H9 (cell line): ENCODE results near the gene SLC8B1. TPM values are rescaled to one million over a fixed set of nuclear protein-coding genes. Genes with fewer than 3 reads are reported as not detected.

Experiments
- DNase-seq: peaks from one replicate; pipeline ENCODE4 v3.0.0-alpha.2; 2017
- H2AFZ ChIP-seq: one replicate; pipeline ENCODE4 v1.6.1; 2013; ENCODE audit warnings: mild to moderate bottlenecking, low read length, control low read depth, moderate library complexity
- H2AK5ac ChIP-seq: 2 replicates; pipeline ENCODE4 v1.6.1; 2013; ENCODE audit warnings: low read length, control low read depth, mixed read lengths; ENCODE audit not compliant: insufficient read length
- H2BK120ac ChIP-seq: one replicate; pipeline ENCODE4 v1.6.1; 2013; ENCODE audit warnings: low read depth, mild to moderate bottlenecking, low read length, control low read depth, inconsistent platforms; ENCODE audit not compliant: poor library complexity, severe bottlenecking
- H2BK12ac ChIP-seq: 2 replicates; pipeline ENCODE4 v1.6.1; 2013; ENCODE audit warnings: low read length, control low read depth, mixed read lengths, low read depth; ENCODE audit not compliant: insufficient read length
- H2BK15ac ChIP-seq: 2 replicates; pipeline ENCODE4 v1.6.1; 2013; ENCODE audit warnings: low read depth, low read length, control low read depth
- H2BK20ac ChIP-seq: one replicate; pipeline ENCODE4 v1.6.1; 2013; ENCODE audit warnings: low read depth, mild to moderate bottlenecking, low read length, control low read depth, inconsistent platforms; ENCODE audit not compliant: poor library complexity, severe bottlenecking
- H2BK5ac ChIP-seq: 2 replicates; pipeline ENCODE4 v1.6.1; 2013; ENCODE audit warnings: low read length, control low read depth, mixed read lengths; ENCODE audit not compliant: insufficient read length
- H3K14ac ChIP-seq: 2 replicates; pipeline ENCODE4 v1.6.1; 2013; ENCODE audit warnings: low read length, control low read depth; ENCODE audit not compliant: insufficient read depth
- H3K18ac ChIP-seq: 2 replicates; pipeline ENCODE4 v1.6.1; 2013; ENCODE audit warnings: low read depth, mild to moderate bottlenecking, mixed read lengths, low read length, control low read depth; ENCODE audit not compliant: insufficient read length
- H3K23ac ChIP-seq: 2 replicates; pipeline ENCODE4 v1.6.1; 2013; ENCODE audit warnings: low read length, control low read depth, mixed read lengths, low read depth; ENCODE audit not compliant: insufficient read length
- H3K23me2 ChIP-seq: 2 replicates; pipeline ENCODE4 v1.6.1; 2013; ENCODE audit warnings: low read depth, mild to moderate bottlenecking, mixed read lengths, low read length, control low read depth; ENCODE audit not compliant: insufficient read length, poor library complexity, severe bottlenecking
- H3K27ac ChIP-seq: 2 replicates; pipeline ENCODE4 v1.5.1; 2013; ENCODE audit warnings: low read length, control low read depth, mixed read lengths, low read depth; ENCODE audit not compliant: insufficient read length
- H3K27me3 ChIP-seq: 2 replicates; pipeline ENCODE4 v1.6.1; 2013; ENCODE audit warnings: low read length, control low read depth, inconsistent platforms; ENCODE audit not compliant: insufficient read depth
- H3K4ac ChIP-seq: 2 replicates; pipeline ENCODE4 v1.6.1; 2013; ENCODE audit warnings: low read depth, mild to moderate bottlenecking, control low read depth, inconsistent platforms, low read length, moderate library complexity
- H3K4me1 ChIP-seq: 2 replicates; pipeline ENCODE4 v1.6.1; 2013; ENCODE audit warnings: low read length, control low read depth, inconsistent platforms; ENCODE audit not compliant: insufficient read depth
- H3K4me2 ChIP-seq: 2 replicates; pipeline ENCODE4 v1.6.1; 2013; ENCODE audit warnings: low read length, control low read depth, mixed read lengths; ENCODE audit not compliant: insufficient read length, insufficient read depth
- H3K56ac ChIP-seq: 2 replicates; pipeline ENCODE4 v1.6.1; 2013; ENCODE audit warnings: low read depth, mild to moderate bottlenecking, mixed read lengths, low read length, control low read depth; ENCODE audit not compliant: insufficient read length
- H3K79me1 ChIP-seq: 2 replicates; pipeline ENCODE4 v1.6.1; 2013; ENCODE audit warnings: low read depth, mild to moderate bottlenecking, moderate library complexity, low read length, control low read depth, inconsistent platforms; ENCODE audit not compliant: insufficient read depth, poor library complexity, severe bottlenecking
- H3K79me2 ChIP-seq: 2 replicates; pipeline ENCODE4 v1.6.1; 2013; ENCODE audit warnings: low read length, control low read depth, inconsistent platforms; ENCODE audit not compliant: insufficient read depth
- H3K9ac ChIP-seq: 2 replicates; pipeline ENCODE4 v1.6.1; 2013; ENCODE audit warnings: low read length, control low read depth, mixed read lengths; ENCODE audit not compliant: insufficient read length; ENCODE audit errors: extremely low read depth
- H3K9me3 ChIP-seq: one replicate; pipeline ENCODE4 v1.6.1; 2013; ENCODE audit warnings: low read depth, low read length, inconsistent platforms; ENCODE audit not compliant: control insufficient read depth
- H3T11ph ChIP-seq: one replicate; pipeline ENCODE4 v1.6.1; 2013; ENCODE audit warnings: mild to moderate bottlenecking, low read length, control low read depth, inconsistent platforms
- H4K20me1 ChIP-seq: one replicate; pipeline ENCODE4 v1.6.1; 2013; ENCODE audit not compliant: control insufficient read depth, insufficient read length, insufficient read depth
- H4K5ac ChIP-seq: 2 replicates; pipeline ENCODE4 v1.6.1; 2013; ENCODE audit warnings: low read depth, mild to moderate bottlenecking, mixed read lengths, low read length, control low read depth; ENCODE audit not compliant: insufficient read length
- H4K8ac ChIP-seq: replicated peaks from 2 replicates; pipeline ENCODE4 v1.6.1; 2013; ENCODE audit warnings: low read length, control low read depth, mixed read lengths, low read depth; ENCODE audit not compliant: insufficient read length
- H4K91ac ChIP-seq: 2 replicates; pipeline ENCODE4 v1.6.1; 2013; ENCODE audit warnings: low read depth, mild to moderate bottlenecking, moderate library complexity, mixed read lengths, low read length, control low read depth; ENCODE audit not compliant: insufficient read length
- H3K27ac Mint-ChIP-seq, 3 experiments: 2 replicates in 2 of 3; 3 replicates in 1 of 3; pipeline ENCODE4 v1.8.0; 2020 to 2021; ENCODE audit warnings: mixed read lengths in 3 of 3, mild to moderate bottlenecking in 1 of 3, moderate library complexity in 1 of 3
- H3K27me3 Mint-ChIP-seq: 2 replicates; pipeline ENCODE4 v1.8.0; 2021; ENCODE audit warnings: low read depth, mild to moderate bottlenecking, moderate library complexity, mixed read lengths
- H3K36me3 Mint-ChIP-seq, 3 experiments: 2 replicates in 2 of 3; 3 replicates in 1 of 3; pipeline ENCODE4 v1.8.0; 2020 to 2021; ENCODE audit warnings: low read depth in 3 of 3, mixed read lengths in 3 of 3; ENCODE audit not compliant: insufficient read depth in 1 of 3
- H3K4me1 Mint-ChIP-seq, 2 experiments: 2 replicates each; pipeline ENCODE4 v1.8.0; 2020; ENCODE audit warnings: mixed read lengths in 2 of 2
- H3K4me3 Mint-ChIP-seq, 2 experiments: 2 replicates in 1 of 2; 3 replicates in 1 of 2; pipeline ENCODE4 v1.8.0; 2020 to 2021; ENCODE audit warnings: mild to moderate bottlenecking in 2 of 2, mixed read lengths in 2 of 2, moderate library complexity in 1 of 2
- H3K9me3 Mint-ChIP-seq, 2 experiments: 2 replicates in 1 of 2; 3 replicates in 1 of 2; pipeline ENCODE4 v1.8.0; 2020; ENCODE audit warnings: mild to moderate bottlenecking in 2 of 2, mixed read lengths in 2 of 2, moderate library complexity in 1 of 2
- WGBS: extraction: QIAGEN DNeasy Blood & Tissue Kit; methylation state at CpG from one replicate; pipeline ENCODE4 v1.1.7; 2013; ENCODE audit warnings: missing lambda C conversion rate, low lambda C conversion rate, mixed read lengths; ENCODE audit not compliant: insufficient read length; ENCODE audit errors: extremely low coverage; 5-methylcytosine and 5-hydroxymethylcytosine counted together
- total RNA-seq: library from RNA; stranded (reverse); gene quantifications from 2 replicates; pipeline ENCODE4 v1.2.1, GENCODE V29; 2021
- TF ChIP-seq, protein P1 (sequence below): fragments of 200-600 bp; sonication (generic); conservative IDR thresholded peaks from 3 replicates; pipeline ENCODE4 v1.8.0; 2021; ENCODE audit warnings: antibody characterized with exemption, mild to moderate bottlenecking

The SLC8B1 gene
- total RNA-seq, 1 experiment from 2014 or later, result 10.4 TPM

- no peak overlapping the region for H2BK12ac ChIP-seq
- no peaks in the 10 kb centered on the region for H3K9me3 ChIP-seq
- H3K27ac ChIP-seq, result no peak overlapping the region
- H3K79me2 ChIP-seq, result no peaks in the 10 kb centered on the region
- H3K23ac ChIP-seq, result no peak overlapping the region
- H3K23me2 ChIP-seq, result no peaks in the 10 kb centered on the region
- H3K27me3 ChIP-seq, result no peaks in the 10 kb centered on the region
- no peak overlapping the region for H4K5ac ChIP-seq
- no peak overlapping the region for H4K91ac ChIP-seq
- no peak overlapping the region for H2BK20ac ChIP-seq
- Mint-ChIP-seq H3K4me3 (no peak overlapping the region), H3K4me1 (no peaks in the 10 kb centered on the region), H3K27ac (peak overlapping the region in 2 of 3 experiments; percentile 48 to 69; a peak in 3 of 7 replicates), H3K9me3 (peaks cover 4 to 8% of the 10 kb centered on the region in 2 experiments; a peak in 3 of 5 replicates), H3K27me3 (no peaks in the 10 kb centered on the region), H3K36me3 (peaks cover 23 to 50% (median 23%) of the 10 kb centered on the region in 3 experiments)
- no peaks in the 10 kb centered on the region for H3K4me1 ChIP-seq
- H2AK5ac ChIP-seq, result no peak overlapping the region
- H4K20me1 ChIP-seq, result no peaks in the 10 kb centered on the region
- no peak overlapping the region for H3T11ph ChIP-seq
- H2AFZ ChIP-seq, result no peak overlapping the region
- H4K8ac ChIP-seq, result no peak overlapping the region
- no peak overlapping the region for H2BK120ac ChIP-seq
- TF ChIP-seq, protein P1, sequence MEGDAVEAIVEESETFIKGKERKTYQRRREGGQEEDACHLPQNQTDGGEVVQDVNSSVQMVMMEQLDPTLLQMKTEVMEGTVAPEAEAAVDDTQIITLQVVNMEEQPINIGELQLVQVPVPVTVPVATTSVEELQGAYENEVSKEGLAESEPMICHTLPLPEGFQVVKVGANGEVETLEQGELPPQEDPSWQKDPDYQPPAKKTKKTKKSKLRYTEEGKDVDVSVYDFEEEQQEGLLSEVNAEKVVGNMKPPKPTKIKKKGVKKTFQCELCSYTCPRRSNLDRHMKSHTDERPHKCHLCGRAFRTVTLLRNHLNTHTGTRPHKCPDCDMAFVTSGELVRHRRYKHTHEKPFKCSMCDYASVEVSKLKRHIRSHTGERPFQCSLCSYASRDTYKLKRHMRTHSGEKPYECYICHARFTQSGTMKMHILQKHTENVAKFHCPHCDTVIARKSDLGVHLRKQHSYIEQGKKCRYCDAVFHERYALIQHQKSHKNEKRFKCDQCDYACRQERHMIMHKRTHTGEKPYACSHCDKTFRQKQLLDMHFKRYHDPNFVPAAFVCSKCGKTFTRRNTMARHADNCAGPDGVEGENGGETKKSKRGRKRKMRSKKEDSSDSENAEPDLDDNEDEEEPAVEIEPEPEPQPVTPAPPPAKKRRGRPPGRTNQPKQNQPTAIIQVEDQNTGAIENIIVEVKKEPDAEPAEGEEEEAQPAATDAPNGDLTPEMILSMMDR, result no peak
- H3K79me1 ChIP-seq, result no peaks in the 10 kb centered on the region
- no peak overlapping the region for H3K4me2 ChIP-seq
- no peak for DNase-seq
- no peak overlapping the region for H3K56ac ChIP-seq
- WGBS, result no CpG with 5 or more reads among the region's 7 CpGs
- H3K14ac ChIP-seq, result no peak overlapping the region
- no peak overlapping the region for H2BK15ac ChIP-seq
- H2BK5ac ChIP-seq, result no peak overlapping the region
- no peak overlapping the region for H3K4ac ChIP-seq
- H3K18ac ChIP-seq, result no peak overlapping the region
- no peak overlapping the region for H3K9ac ChIP-seq
Measured at GRCh38 chr12:113314121-113314529, 20.8 kb downstream of the SLC8B1 start.
